ACC112 (cell line): ENCODE data around the gene BRSK1.

Source experiments
- H2AFZ ChIP-seq: fragments of 200-600 bp; sonication (generic); one replicate; pipeline ENCODE4 v1.6.0; 2017; ENCODE audit warnings: antibody characterized with exemption, low read length; ENCODE audit not compliant: unreplicated experiment
- H3K27ac ChIP-seq: fragments of 200-600 bp; sonication (generic); 2 replicates; pipeline ENCODE4 v1.5.1; 2014; ENCODE audit warnings: low read depth, mild to moderate bottlenecking, antibody characterized with exemption, low read length, moderate library complexity
- H3K27me3 ChIP-seq: fragments of 200-600 bp; sonication (generic); 2 replicates; pipeline ENCODE4 v1.6.1; 2014; ENCODE audit warnings: mild to moderate bottlenecking, antibody characterized with exemption, low read length, moderate library complexity, mixed read lengths; ENCODE audit not compliant: insufficient read depth
- H3K36me3 ChIP-seq: fragments of 200-600 bp; sonication (generic); 2 replicates; pipeline ENCODE4 v1.6.1; 2016; ENCODE audit warnings: mild to moderate bottlenecking, antibody characterized with exemption, low read length, moderate library complexity, mixed read lengths; ENCODE audit not compliant: insufficient read depth
- H3K4me1 ChIP-seq: fragments of 200-600 bp; sonication (generic); one replicate; pipeline ENCODE4 v1.6.1; 2016; ENCODE audit warnings: low read length, mixed read lengths; ENCODE audit not compliant: insufficient read depth, unreplicated experiment, control insufficient read depth
- H3K4me3 ChIP-seq: fragments of 200-600 bp; sonication (generic); 2 replicates; pipeline ENCODE4 v1.5.1; 2014; ENCODE audit warnings: mild to moderate bottlenecking, low read depth, low read length
- H3K79me2 ChIP-seq: fragments of 200-600 bp; sonication (generic); one replicate; pipeline ENCODE4 v1.6.0; 2016; ENCODE audit warnings: low read length; ENCODE audit not compliant: control insufficient read depth, unreplicated experiment, insufficient read depth

Gene BRSK1

DNA sequence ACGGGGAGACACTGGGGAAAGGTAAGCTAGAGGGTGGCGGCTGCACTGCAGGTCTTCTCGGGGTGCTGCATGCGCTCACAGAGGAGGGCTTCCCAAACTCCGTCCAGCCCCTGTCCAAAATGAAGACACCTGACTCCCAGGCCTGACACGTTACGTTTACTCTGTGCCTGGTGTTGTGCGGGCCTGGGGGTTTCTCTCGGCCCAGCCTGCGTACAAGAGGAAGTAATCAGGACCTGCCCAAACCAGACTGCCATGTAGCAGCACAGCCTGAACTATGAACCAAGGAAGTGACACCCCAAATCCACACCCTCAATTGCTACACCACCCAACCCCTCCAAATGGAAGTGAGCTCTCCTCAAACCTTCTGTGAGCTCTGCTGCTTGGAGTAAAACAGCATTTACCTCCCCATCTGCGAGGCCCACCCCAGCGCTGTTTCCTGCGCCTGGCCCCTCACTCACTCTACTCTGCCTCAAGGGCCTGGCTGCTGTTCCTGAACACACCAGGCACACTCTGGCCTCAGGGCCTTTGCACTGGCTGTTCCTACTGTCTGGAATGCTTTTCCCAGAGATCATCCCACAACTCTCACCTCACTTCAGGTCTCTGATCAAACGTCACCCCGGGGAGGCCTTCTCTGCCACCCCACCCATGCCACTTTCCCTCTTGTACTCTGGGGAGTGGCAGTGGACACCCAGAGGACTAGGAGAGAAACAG lies 6.9 kb upstream of the BRSK1 start:
- Histone ChIP-seq H3K4me1 (peaks cover 11% of the 10 kb centered on the region), H3K4me3 (no peak overlapping the region), H3K36me3 (no peaks in the 10 kb centered on the region), H3K27ac (no peak overlapping the region), H3K79me2 (no peaks in the 10 kb centered on the region), H3K27me3 (no peaks in the 10 kb centered on the region), H2AFZ (no peak overlapping the region)

DNA sequence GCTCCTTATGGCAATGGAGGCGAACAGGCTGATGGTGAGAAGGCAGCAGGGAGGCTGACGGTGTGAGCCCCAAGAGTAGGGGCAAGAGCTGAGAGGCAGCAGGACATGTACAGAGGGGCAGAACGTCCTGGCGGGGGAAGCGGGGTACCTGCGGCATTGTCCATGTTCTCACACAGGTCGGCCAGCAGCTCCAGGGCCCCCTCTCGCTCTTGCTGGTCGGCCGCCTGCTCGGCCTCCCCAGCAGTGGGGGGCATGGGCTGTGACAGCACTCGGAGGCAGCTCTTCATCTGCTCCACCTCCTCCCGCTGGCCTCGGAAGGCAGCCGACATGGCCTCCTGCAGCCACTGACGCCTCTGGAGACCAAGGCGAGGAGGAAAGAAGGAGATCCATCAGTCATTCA lies 6.3 kb upstream of the BRSK1 start:
- H3K36me3 ChIP-seq, result no peaks in the 10 kb centered on the region
- H3K4me3 ChIP-seq, result no peak overlapping the region
- H3K27me3 ChIP-seq, result no peaks in the 10 kb centered on the region
- peaks cover 11% of the 10 kb centered on the region for H3K4me1 ChIP-seq
- no peak overlapping the region for H2AFZ ChIP-seq
- H3K79me2 ChIP-seq, result no peaks in the 10 kb centered on the region
- no peak overlapping the region for H3K27ac ChIP-seq

DNA sequence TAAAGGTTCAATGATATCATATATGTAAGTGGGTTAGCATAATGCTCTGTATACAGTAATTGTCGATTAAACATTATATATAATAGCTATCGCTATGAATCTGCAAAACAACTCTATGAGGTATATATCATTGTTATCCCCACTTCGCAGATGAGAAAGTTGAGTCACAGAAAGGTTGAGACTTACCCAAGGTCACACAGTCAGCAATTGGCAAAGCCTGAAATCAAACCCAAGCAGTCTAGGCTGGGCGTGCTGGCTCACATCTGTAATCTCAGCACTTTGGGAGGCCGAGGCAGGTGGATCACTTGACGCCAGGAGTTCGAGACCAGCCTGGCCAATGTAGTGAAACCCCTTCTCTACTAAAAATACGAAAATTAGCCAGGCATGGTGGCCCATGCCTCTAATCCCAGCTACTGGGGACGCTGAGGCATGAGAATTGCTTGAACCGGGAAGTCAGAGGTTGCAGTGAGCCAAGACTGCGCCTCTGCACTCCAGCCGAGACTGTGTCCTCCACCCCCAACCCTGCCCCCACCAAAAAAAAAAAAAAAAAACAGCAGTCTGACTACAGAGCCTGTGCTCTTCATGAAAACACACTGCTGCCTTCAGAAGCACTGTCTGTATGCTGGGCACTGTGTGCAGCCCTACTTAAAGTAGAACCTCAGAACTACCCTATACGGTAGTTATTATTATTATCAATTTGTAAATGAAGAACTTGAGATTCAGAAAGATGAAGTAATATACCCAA lies 5.2 kb upstream of the BRSK1 start:
- H3K27me3 ChIP-seq, result no peaks in the 10 kb centered on the region
- no peaks in the 10 kb centered on the region for H3K79me2 ChIP-seq
- H3K27ac ChIP-seq, result no peak overlapping the region
- no peak overlapping the region for H2AFZ ChIP-seq
- H3K4me3 ChIP-seq, result peak overlapping the region; percentile 98
- H3K4me1 ChIP-seq, result peaks cover 15% of the 10 kb centered on the region
- no peaks in the 10 kb centered on the region for H3K36me3 ChIP-seq

DNA sequence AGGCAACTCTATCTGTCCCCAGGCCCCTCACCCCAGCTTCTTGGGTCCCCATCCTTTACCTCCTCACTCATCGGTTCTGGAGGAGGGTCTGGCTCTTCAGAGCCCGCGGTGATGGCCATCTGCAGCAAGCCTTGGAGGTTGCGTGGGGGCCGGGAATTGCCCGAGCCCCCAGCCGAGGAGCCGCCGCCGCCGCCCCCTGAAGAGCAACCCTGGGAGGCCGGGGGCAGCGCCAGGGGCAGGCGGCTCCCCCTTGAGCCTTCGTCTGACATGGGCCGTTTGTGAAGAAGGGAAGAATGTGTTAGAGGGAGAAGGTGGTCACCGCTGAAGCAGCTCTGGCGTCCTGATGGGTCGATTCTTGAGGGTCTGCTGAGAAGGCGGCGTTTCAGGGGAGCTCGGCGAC lies 4.5 kb upstream of the BRSK1 start:
- peaks cover 15% of the 10 kb centered on the region for H3K4me1 ChIP-seq
- no peak overlapping the region for H2AFZ ChIP-seq
- no peaks in the 10 kb centered on the region for H3K27me3 ChIP-seq
- peak overlapping the region; percentile 98 for H3K4me3 ChIP-seq
- no peaks in the 10 kb centered on the region for H3K79me2 ChIP-seq
- no peaks in the 10 kb centered on the region for H3K36me3 ChIP-seq
- H3K27ac ChIP-seq, result peak overlapping the region; percentile 75; the same call in 1 of the 2 replicates

DNA sequence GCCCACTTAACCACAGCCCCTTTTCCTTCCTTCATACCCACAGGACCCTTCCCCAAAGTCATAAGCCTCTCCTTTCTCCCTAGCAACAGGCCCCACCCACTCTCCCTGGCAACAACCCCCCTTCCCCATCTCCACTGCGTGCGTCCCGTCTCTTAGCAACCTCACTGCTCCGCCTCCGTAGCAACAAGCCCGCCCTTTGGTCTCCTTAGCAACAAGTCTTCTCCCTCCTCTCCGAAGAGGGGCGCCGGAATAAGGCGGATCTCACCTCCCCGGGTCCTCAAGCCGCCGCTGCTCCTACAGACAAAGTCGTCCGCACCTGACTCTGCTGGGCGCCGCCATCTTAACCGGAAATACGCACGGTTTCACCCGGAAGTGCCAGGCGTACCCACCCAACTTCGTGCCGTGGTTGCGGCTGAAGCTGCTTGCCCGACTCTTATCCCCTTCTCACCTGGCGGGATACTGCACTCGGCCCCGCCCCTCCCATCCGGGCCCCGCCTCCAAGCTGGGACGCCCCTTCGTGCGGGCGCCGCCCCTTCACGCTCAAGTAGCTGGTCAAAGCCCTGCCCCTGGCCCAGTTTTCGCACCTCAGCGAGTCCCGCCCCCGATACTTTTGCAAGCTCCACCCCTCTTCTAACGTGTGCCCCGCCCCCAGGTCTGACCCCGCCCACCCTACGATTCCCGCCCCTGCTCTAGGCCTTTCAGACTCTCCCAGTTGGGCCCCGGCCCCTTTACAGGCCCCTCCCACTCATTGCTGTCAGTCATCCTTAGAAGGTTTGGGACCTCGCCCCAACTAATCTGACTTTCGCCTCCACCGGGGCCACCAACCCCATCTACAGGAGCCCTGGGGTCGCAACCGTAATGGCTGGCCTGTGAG lies 3.8 kb upstream of the BRSK1 start, which contains the start of gene HSPBP1:
Gene HSPBP1 (minus strand): TSS at position 341 of the 874 bp plus-strand sequence. CDS start 502 bp downstream, outside the sequence.
- H3K4me1 ChIP-seq, result peaks cover 15% of the 10 kb centered on the region

DNA sequence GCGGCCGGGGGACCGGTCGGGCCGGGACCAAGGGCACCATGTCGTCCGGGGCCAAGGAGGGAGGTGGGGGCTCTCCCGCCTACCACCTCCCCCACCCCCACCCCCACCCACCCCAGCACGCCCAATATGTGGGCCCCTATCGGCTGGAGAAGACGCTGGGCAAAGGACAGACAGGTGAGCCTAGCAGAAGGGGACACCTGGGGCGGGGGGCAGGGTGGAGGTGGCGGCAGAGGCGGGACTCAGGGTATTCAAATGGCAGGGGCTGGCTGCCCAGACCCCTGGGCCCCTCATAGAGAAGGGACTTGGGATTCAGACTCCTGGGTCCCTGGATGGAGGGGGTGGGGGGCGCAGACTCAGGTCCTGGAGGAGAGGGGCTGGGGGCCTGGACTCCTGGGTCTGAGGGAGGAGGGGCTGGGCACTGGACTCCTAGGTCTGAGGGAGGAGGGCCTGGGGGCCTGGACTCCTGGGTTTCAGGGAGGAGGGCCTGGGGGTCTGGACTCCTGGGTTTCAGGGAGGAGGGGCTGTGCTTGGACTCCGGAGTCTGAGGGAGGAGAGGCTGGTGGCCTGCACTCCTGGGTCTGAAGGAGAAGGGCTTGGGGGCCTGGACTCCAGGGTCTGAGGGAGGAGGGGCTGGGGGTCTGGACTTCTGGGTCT lies 735 bp downstream of the BRSK1 start:
- Histone ChIP-seq H3K79me2 (no peaks in the 10 kb centered on the region), H2AFZ (no peak overlapping the region), H3K27me3 (no peaks in the 10 kb centered on the region), H3K27ac (no peak overlapping the region), H3K4me3 (peak overlapping the region; percentile 67), H3K36me3 (no peaks in the 10 kb centered on the region), H3K4me1 (peaks cover 12% of the 10 kb centered on the region)

More for the DNA sequence above, 3.8 kb upstream of the BRSK1 start, which contains the start of gene HSPBP1:
- peak within 1 kb of the TSS; percentile 75 for H3K27ac ChIP-seq
- H3K4me3 ChIP-seq, result peak within 1 kb of the TSS; percentile 98
- no peaks in the 10 kb centered on the region for H3K27me3 ChIP-seq
- H3K79me2 ChIP-seq, result no peaks in the 10 kb centered on the region
- H3K36me3 ChIP-seq, result no peaks in the 10 kb centered on the region
- peak within 1 kb of the TSS; percentile 81 for H2AFZ ChIP-seq

DNA sequence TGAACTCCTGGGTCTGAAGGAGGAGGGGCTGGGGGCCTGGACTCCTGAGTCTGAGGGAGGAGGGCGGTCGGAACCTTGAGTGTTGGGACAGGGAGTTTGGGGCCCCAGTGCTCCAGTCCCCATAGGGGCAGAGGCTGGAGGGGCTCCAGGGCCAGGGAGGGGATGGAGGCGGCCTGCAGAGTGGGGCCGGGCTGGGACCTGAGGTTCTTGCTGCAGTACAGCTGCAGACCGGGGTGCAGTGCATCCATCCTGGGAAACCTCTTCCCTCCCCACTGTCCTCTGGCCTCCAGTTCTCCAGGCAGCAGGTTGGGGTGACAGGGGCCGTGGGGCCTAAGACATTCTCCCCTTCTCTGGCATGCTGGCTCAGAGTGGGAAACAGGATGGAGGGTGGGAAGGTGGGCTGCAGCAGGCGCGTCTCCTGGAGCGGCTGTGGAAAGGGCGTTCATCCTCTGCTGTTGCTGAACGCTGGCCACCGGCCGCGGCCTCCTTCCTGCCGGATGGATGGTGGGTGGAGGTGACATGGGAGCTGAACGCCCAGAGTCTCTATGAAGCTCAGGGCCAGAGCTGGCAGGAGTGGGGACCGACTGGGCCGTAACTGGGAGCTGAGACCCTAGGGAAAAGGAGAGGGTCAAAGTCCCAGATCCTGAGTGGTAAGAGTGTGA lies 1.6 kb downstream of the BRSK1 start:
- H2AFZ ChIP-seq, result no peak overlapping the region
- H3K36me3 ChIP-seq, result no peaks in the 10 kb centered on the region
- H3K4me1 ChIP-seq, result peaks cover 12% of the 10 kb centered on the region
- H3K4me3 ChIP-seq, result peak overlapping the region; percentile 62; the same call in 1 of the 2 replicates
- H3K27ac ChIP-seq, result no peak overlapping the region
- no peaks in the 10 kb centered on the region for H3K27me3 ChIP-seq
- no peaks in the 10 kb centered on the region for H3K79me2 ChIP-seq

DNA sequence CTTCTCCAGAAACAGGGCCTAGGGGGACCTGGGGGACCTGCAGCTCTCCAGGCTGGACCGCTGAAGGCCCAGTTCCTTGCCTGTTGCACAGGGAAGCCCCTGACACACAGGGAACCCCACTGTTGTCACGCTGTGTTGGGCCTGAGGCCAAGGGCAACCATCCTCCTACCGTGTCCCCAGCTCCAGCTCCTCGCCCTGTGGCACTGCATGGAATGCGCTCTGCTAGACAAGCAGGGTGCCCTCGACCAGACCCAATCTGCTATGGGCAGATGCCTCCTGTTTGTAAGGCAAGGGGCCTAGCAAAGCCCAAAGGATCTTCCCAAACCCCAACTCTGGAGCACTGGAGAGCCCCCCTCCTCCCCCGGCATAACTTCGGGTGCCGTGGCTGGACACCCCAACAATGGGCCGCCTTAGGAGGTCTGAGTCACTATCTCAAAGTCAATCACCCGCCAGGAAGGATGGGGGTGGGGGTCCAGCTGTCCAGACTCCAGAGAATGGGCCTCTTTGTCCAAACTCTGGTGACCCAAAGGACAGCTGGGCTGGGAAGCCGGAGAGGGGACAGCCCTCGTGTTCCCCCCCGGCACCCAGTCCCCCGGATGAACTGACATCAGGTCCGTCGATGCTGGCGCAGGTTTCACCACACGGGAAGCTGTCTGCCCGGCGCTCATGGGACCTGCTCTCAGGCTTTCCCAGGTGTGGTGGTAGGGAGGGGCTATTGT lies 3.7 kb downstream of the BRSK1 start:
- H3K4me3 ChIP-seq, result no peak overlapping the region
- peaks cover 4% of the 10 kb centered on the region for H3K4me1 ChIP-seq
- H3K79me2 ChIP-seq, result no peaks in the 10 kb centered on the region
- no peak overlapping the region for H3K27ac ChIP-seq
- no peak overlapping the region for H2AFZ ChIP-seq
- H3K36me3 ChIP-seq, result no peaks in the 10 kb centered on the region
- H3K27me3 ChIP-seq, result no peaks in the 10 kb centered on the region

DNA sequence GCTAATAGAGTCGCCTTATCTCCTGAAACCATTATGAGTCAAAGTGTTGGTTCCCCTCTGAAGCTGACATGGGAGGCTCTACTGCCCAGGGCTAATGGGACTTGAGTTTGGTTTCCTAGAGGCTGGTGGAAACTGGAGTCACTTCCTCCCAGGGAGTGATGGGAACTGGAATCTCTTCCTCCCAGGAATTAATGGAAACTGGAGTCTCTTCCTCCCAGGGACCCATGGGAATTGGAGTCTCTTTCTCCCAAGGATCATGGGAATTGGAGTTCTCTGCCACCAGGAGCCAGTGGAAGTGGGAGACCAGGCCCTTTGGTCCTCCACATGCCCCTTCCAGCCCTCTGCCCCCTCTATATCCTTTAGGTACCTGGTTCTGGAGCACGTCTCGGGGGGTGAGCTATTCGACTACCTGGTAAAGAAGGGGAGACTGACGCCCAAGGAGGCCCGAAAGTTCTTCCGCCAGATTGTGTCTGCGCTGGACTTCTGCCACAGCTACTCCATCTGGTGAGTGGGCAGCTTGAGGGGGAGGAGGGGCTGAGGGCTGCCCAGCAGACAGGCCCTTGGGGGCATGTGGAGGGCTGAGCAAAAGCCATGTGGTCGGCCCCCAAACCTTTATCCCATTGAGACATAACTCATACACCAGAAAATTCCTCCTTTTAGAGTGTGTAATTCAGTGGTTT lies 5.5 kb downstream of the BRSK1 start:
- H3K79me2 ChIP-seq, result no peaks in the 10 kb centered on the region
- no peak overlapping the region for H3K27ac ChIP-seq
- no peaks in the 10 kb centered on the region for H3K4me1 ChIP-seq
- no peaks in the 10 kb centered on the region for H3K27me3 ChIP-seq
- H2AFZ ChIP-seq, result no peak overlapping the region
- H3K36me3 ChIP-seq, result no peaks in the 10 kb centered on the region
- no peak overlapping the region for H3K4me3 ChIP-seq
